ENCODE measurements around the gene FRYL.

Gene FRYL

DNA sequence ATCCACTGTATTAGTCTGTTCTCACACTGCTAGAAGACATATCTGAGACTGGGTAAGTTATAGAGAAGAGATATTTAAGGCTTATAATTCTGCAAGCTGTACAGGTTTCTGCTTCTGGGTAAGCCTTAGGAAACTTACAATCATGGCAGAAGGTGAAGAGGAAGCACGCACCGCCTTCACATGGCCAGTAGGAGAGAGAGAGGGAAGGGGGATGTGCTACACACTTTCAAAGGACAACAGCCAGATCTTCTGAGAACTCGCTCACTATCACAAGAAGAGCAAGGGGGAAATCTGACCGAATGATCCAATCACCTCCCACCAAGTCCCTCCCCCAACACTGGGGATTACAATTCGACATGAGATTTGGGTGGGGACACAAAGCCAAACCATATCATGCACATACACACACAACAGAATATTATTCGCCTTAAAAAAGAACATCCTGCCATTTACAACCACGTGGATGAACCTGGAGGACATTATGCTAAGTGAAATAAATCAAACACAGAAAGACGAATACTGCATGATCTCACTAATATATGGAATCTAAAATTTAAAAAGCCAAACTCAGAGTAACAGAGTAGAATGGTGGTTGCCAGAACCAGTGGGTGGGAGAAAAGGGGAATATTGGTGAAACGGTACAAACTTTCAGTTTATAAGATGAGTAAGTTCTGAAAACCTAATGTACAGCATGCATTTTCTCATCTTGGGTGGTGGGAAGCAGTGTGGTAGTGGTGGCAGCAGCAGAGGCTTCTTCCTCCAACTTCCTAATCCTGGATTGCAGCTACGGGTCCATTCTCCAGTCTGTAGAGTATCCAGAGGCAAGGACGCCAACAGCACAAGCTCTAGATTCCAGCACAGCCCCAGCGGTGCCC lies 12.8 kb downstream of the FRYL start:
- no peak for TF ChIP-seq SIN3A (IDR thresholded peaks at IDR 0.05; ENCODE audit: borderline replicate concordance, insufficient read depth, low read length)
- TF ChIP-seq, protein P1, sequence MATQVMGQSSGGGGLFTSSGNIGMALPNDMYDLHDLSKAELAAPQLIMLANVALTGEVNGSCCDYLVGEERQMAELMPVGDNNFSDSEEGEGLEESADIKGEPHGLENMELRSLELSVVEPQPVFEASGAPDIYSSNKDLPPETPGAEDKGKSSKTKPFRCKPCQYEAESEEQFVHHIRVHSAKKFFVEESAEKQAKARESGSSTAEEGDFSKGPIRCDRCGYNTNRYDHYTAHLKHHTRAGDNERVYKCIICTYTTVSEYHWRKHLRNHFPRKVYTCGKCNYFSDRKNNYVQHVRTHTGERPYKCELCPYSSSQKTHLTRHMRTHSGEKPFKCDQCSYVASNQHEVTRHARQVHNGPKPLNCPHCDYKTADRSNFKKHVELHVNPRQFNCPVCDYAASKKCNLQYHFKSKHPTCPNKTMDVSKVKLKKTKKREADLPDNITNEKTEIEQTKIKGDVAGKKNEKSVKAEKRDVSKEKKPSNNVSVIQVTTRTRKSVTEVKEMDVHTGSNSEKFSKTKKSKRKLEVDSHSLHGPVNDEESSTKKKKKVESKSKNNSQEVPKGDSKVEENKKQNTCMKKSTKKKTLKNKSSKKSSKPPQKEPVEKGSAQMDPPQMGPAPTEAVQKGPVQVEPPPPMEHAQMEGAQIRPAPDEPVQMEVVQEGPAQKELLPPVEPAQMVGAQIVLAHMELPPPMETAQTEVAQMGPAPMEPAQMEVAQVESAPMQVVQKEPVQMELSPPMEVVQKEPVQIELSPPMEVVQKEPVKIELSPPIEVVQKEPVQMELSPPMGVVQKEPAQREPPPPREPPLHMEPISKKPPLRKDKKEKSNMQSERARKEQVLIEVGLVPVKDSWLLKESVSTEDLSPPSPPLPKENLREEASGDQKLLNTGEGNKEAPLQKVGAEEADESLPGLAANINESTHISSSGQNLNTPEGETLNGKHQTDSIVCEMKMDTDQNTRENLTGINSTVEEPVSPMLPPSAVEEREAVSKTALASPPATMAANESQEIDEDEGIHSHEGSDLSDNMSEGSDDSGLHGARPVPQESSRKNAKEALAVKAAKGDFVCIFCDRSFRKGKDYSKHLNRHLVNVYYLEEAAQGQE (IDR thresholded peaks at IDR 0.05; ENCODE audit: insufficient read depth in 1 of 2, low read depth in 2 of 2, low read length in 2 of 2), result no peak

- no peak for TF ChIP-seq FOXP2 (optimal IDR thresholded peaks at IDR 0.05; ENCODE audit: borderline replicate concordance, extremely low read depth, extremely low read length, insufficient read depth)
- TF ChIP-seq TAF1 (IDR thresholded peaks at IDR 0.05; ENCODE audit: borderline replicate concordance, insufficient read depth, low read length), result no peak
- TF ChIP-seq SIN3A (IDR thresholded peaks at IDR 0.05; ENCODE audit: borderline replicate concordance, insufficient read depth, low read length), result no peak
- no peak for TF ChIP-seq POLR2AphosphoS5 (IDR thresholded peaks at IDR 0.05; ENCODE audit: low read depth, low read length)
- TF ChIP-seq, protein P1 (IDR thresholded peaks at IDR 0.05; ENCODE audit: insufficient read depth in 1 of 2, low read depth in 2 of 2, low read length in 2 of 2), result no peak
Observed at GRCh38 chr4:48766131-48766792, 13.8 kb downstream of the FRYL start.

DNA sequence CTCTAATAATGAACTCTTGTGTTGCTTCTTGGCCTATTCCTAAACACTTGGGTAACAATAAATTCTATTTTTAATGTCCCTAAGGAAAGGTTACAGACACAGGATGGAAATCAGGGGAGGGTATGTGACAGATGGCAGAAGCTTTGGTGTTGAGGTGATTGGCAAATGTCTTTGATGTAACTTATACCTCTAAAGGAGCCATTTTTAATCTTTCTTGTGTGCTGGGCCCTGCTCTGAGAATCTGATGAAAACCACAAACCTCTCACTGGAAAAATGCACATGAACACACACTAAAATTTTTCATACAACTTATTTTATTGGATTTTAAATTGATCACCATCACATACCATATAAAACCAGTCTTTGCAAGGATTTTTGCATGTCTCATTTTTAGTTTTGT lies 17.7 kb downstream of the FRYL start:
- TF ChIP-seq, protein P1 (IDR thresholded peaks at IDR 0.05; ENCODE audit: insufficient read depth in 1 of 2, low read depth in 2 of 2, low read length in 2 of 2), result no peak
- no peak for TF ChIP-seq POLR2AphosphoS5 (IDR thresholded peaks at IDR 0.05; ENCODE audit: low read depth, low read length)
- no peak for TF ChIP-seq SIN3A (IDR thresholded peaks at IDR 0.05; ENCODE audit: borderline replicate concordance, insufficient read depth, low read length)
- TF ChIP-seq FOXP2 (optimal IDR thresholded peaks at IDR 0.05; ENCODE audit: borderline replicate concordance, extremely low read depth, extremely low read length, insufficient read depth), result no peak
- no peak for TF ChIP-seq TAF1 (IDR thresholded peaks at IDR 0.05; ENCODE audit: borderline replicate concordance, insufficient read depth, low read length)

- TF ChIP-seq FOXP2 (optimal IDR thresholded peaks at IDR 0.05; ENCODE audit: borderline replicate concordance, extremely low read depth, extremely low read length, insufficient read depth) (no peak), SIN3A (IDR thresholded peaks at IDR 0.05; ENCODE audit: borderline replicate concordance, insufficient read depth, low read length) (no peak), POLR2AphosphoS5 (IDR thresholded peaks at IDR 0.05; ENCODE audit: low read depth, low read length) (no peak), TAF1 (IDR thresholded peaks at IDR 0.05; ENCODE audit: borderline replicate concordance, insufficient read depth, low read length) (no peak)
- TF ChIP-seq, protein P1 (IDR thresholded peaks at IDR 0.05; ENCODE audit: insufficient read depth in 1 of 2, low read depth in 2 of 2, low read length in 2 of 2), result no peak
Observed at GRCh38 chr4:48761286-48761685, 18.8 kb downstream of the FRYL start.
